Measurements from ENCODE around the gene MGA. TPM values are rescaled to one million over a fixed set of nuclear protein-coding genes. Genes with fewer than 3 reads are reported as not detected.

The MGA gene
- total RNA-seq, 4 donors from 2014 or later: 34.9 to 50.7 (median 35.9) TPM

DNA sequence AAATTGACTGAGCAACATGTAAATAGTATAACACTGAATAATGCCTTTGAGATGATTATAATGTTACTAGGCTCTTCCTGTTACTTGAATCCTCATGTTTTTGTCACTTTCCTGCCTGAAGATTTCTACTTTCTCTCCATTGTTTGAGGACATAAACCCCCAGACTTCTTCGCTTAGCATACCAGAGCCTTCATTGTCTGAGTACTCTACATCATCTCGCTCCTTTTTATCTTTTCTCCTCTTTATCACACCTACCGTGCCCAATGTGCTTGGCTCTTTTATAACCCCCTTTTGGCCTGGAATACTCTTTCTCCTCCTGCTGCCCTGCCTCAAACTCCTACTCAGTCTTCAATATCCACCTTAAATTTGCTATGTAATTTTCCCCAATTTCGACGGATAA, 30.3 kb upstream of the MGA start:
- ATAC-seq (ENCODE audit: low FRiP score) (no peak), DNase-seq (ENCODE audit: low spot score) (no peak)
- TF ChIP-seq, protein P1, sequence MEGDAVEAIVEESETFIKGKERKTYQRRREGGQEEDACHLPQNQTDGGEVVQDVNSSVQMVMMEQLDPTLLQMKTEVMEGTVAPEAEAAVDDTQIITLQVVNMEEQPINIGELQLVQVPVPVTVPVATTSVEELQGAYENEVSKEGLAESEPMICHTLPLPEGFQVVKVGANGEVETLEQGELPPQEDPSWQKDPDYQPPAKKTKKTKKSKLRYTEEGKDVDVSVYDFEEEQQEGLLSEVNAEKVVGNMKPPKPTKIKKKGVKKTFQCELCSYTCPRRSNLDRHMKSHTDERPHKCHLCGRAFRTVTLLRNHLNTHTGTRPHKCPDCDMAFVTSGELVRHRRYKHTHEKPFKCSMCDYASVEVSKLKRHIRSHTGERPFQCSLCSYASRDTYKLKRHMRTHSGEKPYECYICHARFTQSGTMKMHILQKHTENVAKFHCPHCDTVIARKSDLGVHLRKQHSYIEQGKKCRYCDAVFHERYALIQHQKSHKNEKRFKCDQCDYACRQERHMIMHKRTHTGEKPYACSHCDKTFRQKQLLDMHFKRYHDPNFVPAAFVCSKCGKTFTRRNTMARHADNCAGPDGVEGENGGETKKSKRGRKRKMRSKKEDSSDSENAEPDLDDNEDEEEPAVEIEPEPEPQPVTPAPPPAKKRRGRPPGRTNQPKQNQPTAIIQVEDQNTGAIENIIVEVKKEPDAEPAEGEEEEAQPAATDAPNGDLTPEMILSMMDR (IDR thresholded peaks at IDR 0.05): no peak

DNA sequence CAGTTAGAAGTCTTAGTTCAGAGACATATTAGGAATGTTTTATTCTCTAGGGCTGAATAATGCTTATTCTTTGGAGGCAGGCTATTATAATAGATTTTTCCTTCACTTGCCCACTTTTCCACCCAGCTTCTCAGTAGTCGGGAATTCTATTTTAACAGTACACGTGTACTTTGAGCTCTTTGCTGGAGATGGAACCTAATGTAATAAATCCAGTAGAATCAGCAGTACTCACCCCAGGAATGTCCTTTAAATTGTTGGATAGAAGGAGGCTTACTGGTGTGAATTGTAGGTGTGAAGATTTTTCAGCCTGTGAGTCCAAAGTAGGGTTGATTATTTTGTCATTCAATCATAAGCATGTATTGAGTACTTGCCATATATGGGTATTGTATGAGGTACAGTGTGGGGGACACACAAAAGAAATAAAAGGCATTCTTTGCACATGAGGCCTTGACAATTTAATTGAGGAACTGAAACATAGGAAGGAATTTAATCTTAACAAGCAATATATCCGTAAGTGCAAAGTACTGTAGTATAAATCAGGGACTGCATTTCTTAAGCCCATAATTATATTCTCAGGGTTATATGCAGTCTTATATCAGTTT, 29.5 kb upstream of the MGA start:
- DNase-seq (ENCODE audit: low spot score) (no peak), ATAC-seq (ENCODE audit: low FRiP score) (no peak)
- TF ChIP-seq, protein P1 (IDR thresholded peaks at IDR 0.05): no peak

DNA sequence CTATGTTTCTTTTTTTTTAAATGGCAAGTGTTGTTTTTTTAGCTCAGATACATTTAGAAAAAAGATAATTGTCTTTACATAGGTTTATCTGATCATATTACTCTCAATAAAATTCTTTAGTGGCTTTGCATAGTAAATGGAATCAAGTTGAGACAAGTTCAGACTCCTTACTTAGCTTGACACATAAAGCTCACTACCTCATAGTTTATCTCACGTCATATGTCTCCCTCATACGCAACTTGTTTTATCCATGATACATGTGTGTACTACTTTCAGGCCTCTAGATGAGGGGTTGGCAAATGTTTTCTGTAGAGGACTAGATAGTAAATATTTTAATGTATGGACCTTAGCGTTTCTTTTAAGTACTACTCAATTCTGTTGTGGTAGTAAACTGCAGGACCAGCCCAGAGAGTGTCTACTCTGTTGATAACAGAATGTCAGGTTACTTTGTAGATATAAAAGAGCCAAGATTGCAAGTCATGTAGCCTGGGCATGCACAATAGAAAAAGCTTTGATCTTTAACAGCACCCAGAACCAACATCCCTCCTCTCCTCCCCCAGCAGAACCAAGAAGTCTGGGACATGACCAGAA, 28.2 kb upstream of the MGA start:
- ATAC-seq (ENCODE audit: low FRiP score) (no peak), DNase-seq (ENCODE audit: low spot score) (no peak)
- TF ChIP-seq, protein P1 (IDR thresholded peaks at IDR 0.05): no peak

DNA sequence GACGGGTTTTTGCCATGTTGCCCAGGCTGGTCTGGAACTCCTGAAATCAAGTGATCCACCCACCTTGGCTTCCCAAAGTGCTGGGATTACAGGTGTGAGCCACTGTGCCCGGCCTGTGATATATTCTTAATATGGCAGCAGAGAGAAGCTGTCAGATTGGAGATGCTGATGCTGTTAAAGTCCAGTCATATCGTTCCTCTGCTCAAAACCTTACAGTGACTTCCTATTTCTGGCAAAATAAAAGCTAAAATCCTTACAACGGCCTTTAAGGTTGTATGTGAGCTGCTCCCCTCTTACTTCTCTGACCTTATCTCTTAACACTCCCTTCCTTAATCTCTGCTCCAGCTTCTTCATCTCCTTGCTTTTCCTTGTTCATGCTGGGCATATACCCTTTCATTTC, 26.6 kb upstream of the MGA start:
- no peak for DNase-seq (ENCODE audit: low spot score)
- TF ChIP-seq, protein P1 (IDR thresholded peaks at IDR 0.05): no peak
- no peak for ATAC-seq (ENCODE audit: low FRiP score)

DNA sequence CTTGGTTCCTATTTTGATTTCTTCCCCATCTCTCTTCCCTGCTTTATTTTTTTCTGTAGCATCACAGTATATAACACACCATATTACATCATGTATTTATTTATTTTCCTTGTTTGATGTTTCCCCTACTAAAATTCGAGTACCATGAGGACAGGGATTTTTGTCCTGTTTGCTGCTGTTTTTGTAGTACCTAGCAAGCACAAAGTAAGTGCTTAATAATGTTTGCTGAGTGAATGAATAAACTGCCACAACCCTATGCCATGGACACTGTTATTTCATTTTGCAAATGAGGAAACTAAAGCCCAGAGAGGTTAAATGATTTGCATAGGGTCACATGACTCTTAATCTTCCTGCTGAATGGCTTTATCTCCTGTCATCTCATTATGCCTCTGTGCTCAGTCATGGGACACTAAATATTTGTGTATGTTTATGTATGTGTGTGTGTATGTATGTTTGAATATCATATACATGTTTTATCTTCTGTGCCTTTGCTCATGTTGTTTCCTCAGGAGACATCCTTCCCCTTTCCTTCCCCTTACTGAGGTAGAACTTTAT, 26.1 kb upstream of the MGA start:
- TF ChIP-seq, protein P1 (IDR thresholded peaks at IDR 0.05): no peak
- ATAC-seq (ENCODE audit: low FRiP score) (no peak), DNase-seq (ENCODE audit: low spot score) (no peak)

DNA sequence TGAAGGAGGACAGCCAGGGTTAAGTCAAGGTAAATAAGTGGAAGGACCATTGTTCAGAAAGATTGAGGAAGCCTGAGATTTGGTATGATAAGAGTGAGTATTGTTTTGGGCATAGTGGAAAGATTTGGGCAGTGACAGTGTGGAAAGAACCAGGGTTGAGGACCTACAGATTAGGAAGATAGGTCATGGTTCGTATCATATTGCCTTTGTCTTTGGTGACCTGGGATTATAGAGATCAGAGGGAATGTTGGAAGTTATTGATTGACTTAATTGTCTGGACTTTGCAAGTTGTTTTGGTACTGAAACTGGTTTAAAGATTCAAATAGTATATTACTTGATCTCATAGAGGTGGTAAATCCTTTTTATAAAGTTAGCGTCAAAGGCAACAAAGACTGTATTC, 23.1 kb upstream of the MGA start:
- DNase-seq (ENCODE audit: low spot score) (no peak), ATAC-seq (ENCODE audit: low FRiP score) (no peak)
- TF ChIP-seq, protein P1 (IDR thresholded peaks at IDR 0.05): no peak

DNA sequence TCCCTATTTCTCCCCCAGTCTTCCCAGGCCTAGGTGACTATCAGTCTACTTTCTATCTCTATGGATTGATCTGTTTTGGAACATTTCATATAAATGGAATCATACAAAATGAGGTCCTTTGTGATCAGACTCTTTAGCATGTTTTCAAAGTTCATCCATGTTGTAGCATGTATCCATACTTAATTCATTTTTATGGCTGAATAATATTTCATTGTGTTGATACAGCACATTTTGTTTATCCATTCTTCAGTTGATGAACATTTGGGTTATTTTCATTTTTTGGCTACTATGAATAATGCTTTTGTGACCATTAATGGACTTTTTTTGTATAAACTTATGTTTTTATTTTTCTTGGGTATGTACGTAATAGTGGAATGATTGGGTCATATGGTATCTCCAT, 19.2 kb upstream of the MGA start:
- TF ChIP-seq, protein P1 (IDR thresholded peaks at IDR 0.05): no peak
- no peak for DNase-seq (ENCODE audit: low spot score)
- no peak for ATAC-seq (ENCODE audit: low FRiP score)
